Activated naive CD8-positive, alpha-beta T cell treated with anti-CD3 and anti-CD28 coated beads, Interleukin-2, amount 10 ng/mL, durations not matched to agents 7 days and 5 days (primary cell): ENCODE results near the gene BRD4. TPM values are rescaled to one million over a fixed set of nuclear protein-coding genes. Genes with fewer than 3 reads are reported as not detected.

Experiments used
- ATAC-seq: fragments of 150-1000 bp; cut with Tn5 transposase; one replicate; pipeline ENCODE4 v1.10.0; 2021; ENCODE audit warnings: low read depth, moderate library complexity
- POLR2A ChIA-PET: fragments of 350-600 bp; sonication (Branson Sonifier 250); formaldehyde crosslinking; loops from one replicate; lab custom pipeline; 2021; ENCODE audit warnings: antibody characterized with exemption; lab: Charles Lee
- DNase-seq: peaks from one replicate; pipeline ENCODE4 v3.0.0; 2021
- H3K27ac Mint-ChIP-seq: one replicate; pipeline ENCODE4 v1.8.0; 2022; ENCODE audit warnings: mild to moderate bottlenecking, mixed read lengths
- H3K27me3 Mint-ChIP-seq: one replicate; pipeline ENCODE4 v1.8.0; 2022; ENCODE audit warnings: mild to moderate bottlenecking, moderate library complexity, mixed read lengths
- H3K36me3 Mint-ChIP-seq: one replicate; pipeline ENCODE4 v1.8.0; 2021; ENCODE audit warnings: mild to moderate bottlenecking, mixed read lengths
- H3K4me1 Mint-ChIP-seq: one replicate; pipeline ENCODE4 v1.8.0; 2021; ENCODE audit warnings: mixed read lengths
- H3K4me3 Mint-ChIP-seq: one replicate; pipeline ENCODE4 v1.8.0; 2022; ENCODE audit warnings: mild to moderate bottlenecking, moderate library complexity, mixed read lengths
- H3K9me3 Mint-ChIP-seq: one replicate; pipeline ENCODE4 v1.8.0; 2021; ENCODE audit warnings: mixed read lengths
- total RNA-seq, 2 experiments: library from RNA; stranded (reverse); gene quantifications; one replicate each; pipeline ENCODE4 v1.2.3, GENCODE V29; 2021

Gene BRD4
- total RNA-seq, 2 experiments from 2014 or later: 132 to 134 TPM

- H3K27ac Mint-ChIP-seq: no peak overlapping the region
- DNase-seq: no peak
- no peak for ATAC-seq
- H3K9me3 Mint-ChIP-seq: no peaks in the 10 kb centered on the region
- H3K36me3 Mint-ChIP-seq: peaks cover 13% of the 10 kb centered on the region
- POLR2A ChIA-PET: interaction anchor here (0.7 to 1.0 kb wide), 2 partner anchors 72 to 84 kb away, joined by 3 to 8 read pairs; no protein-coding TSS in a partner anchor
- H3K27me3 Mint-ChIP-seq: no peaks in the 10 kb centered on the region
- H3K4me3 Mint-ChIP-seq: no peak overlapping the region
- H3K4me1 Mint-ChIP-seq: no peaks in the 10 kb centered on the region
Measured at GRCh38 chr19:15249972-15250639, 82.2 kb downstream of the BRD4 start.

DNA sequence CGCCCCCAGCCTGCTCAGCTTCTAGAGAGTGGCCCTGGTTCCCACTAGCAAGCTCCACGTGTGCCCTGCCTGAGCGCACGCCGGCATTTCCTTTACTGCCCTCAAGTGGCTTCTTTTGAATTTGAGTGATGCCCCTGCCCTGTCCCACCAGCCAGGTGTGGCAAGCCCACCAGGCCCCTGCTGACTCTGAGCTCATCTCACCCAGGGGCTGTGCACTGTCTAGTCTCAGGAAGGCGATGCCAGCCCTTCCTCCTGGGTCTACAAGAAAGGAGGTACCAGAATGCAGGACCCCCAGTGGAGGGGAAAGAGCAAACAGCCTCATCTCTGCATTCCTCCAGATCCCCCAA, 82.8 kb downstream of the BRD4 start:
- POLR2A ChIA-PET: interaction anchor here (1.0 kb wide), 1 partner anchor 85 kb away, joined by 8 read pairs; no protein-coding TSS in a partner anchor
- Mint-ChIP-seq H3K4me1 (no peaks in the 10 kb centered on the region), H3K36me3 (peaks cover 13% of the 10 kb centered on the region), H3K27me3 (no peaks in the 10 kb centered on the region), H3K27ac (no peak overlapping the region), H3K9me3 (no peaks in the 10 kb centered on the region), H3K4me3 (no peak overlapping the region)
- no peak for DNase-seq
- ATAC-seq: no peak

- H3K9me3 Mint-ChIP-seq: no peaks in the 10 kb centered on the region
- no peaks in the 10 kb centered on the region for H3K4me1 Mint-ChIP-seq
- H3K36me3 Mint-ChIP-seq: peaks cover 13% of the 10 kb centered on the region
- DNase-seq (no peak), ATAC-seq (no peak)
- no peak overlapping the region for H3K27ac Mint-ChIP-seq
- H3K4me3 Mint-ChIP-seq: no peak overlapping the region
- H3K27me3 Mint-ChIP-seq: no peaks in the 10 kb centered on the region
- POLR2A ChIA-PET: interaction anchor here (1.0 kb wide), 1 partner anchor 85 kb away, joined by 8 read pairs; no protein-coding TSS in a partner anchor
Measured at GRCh38 chr19:15248648-15249527, 83.5 kb downstream of the BRD4 start.

DNA sequence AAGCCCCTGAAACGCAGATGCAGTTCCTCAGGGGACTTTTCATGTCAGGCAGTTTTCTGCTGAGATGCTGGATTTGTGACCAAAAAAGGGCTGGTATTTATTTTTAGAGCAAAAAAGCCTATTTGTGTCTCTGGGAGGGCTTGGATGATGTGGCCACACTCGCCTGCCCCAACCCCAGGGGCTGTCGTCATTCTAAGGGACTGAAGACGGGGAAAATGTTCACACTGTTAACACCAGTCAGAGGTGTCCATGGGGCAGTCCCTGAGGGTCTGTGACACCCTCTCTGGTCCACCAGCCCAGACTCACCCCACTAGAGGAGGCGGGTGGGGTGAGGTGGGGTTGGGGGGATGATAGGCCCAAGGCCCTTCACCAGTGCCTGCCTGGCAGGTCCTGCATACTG, 84.2 kb downstream of the BRD4 start:
- ATAC-seq (no peak), DNase-seq (no peak)
- Mint-ChIP-seq H3K4me3 (no peak overlapping the region), H3K9me3 (no peaks in the 10 kb centered on the region), H3K27ac (no peak overlapping the region), H3K36me3 (peaks cover 16% of the 10 kb centered on the region), H3K4me1 (no peaks in the 10 kb centered on the region), H3K27me3 (no peaks in the 10 kb centered on the region)
- POLR2A ChIA-PET: no interaction called here

DNA sequence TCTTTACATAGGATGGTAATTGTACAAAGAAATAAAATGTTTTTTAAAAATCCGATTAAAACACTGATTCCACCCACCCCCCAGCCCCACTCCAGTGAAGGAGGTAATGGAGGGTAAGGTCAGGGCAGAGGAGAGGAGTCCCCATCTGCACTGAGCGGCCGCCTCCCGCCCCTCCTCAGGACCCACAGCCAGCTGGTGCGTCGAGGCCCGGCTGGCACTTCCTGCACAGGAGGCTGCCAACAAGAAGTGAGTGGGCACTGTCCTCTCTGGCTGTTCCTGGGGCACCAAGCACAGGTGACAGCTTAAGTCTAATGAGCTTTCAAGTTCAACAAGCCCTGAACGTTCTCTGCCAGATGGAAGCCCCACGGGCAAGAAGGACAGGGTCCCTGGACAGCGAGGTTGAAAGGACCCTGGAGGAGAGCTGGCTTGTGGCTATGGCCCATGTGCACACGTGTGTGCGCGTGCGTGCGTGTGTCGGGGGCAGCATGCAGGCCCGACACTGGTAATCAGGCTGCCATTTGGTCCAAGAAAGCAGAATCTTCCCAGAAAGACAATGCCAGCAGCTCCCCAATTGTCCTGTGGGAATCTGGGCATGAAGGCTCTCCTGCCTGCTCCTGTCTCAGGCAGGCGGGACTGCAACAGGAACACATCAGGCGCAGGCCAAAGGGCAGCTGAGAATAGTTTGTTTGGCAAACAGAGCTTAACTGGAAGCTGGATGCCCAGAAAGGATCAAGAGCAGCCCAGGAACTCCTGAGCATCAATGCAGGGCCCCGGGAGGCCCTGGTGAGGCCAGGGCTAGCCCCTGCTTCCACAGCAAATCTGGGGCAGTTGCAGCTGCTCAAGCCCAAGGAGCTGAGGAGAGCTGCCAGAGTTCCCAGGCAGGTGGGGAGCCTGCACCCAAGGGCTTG, 85.0 kb downstream of the BRD4 start:
- ATAC-seq (no peak), DNase-seq (no peak)
- no peaks in the 10 kb centered on the region for H3K9me3 Mint-ChIP-seq
- H3K27ac Mint-ChIP-seq: no peak overlapping the region
- peaks cover 12% of the 10 kb centered on the region for H3K36me3 Mint-ChIP-seq
- POLR2A ChIA-PET: no interaction called here
- H3K27me3 Mint-ChIP-seq: no peaks in the 10 kb centered on the region
- H3K4me1 Mint-ChIP-seq: no peaks in the 10 kb centered on the region
- no peak overlapping the region for H3K4me3 Mint-ChIP-seq

- no peak overlapping the region for H3K27ac Mint-ChIP-seq
- ATAC-seq: no peak
- POLR2A ChIA-PET: no interaction called here
Measured at GRCh38 chr19:15246198-15246481, 86.2 kb downstream of the BRD4 start.

DNA sequence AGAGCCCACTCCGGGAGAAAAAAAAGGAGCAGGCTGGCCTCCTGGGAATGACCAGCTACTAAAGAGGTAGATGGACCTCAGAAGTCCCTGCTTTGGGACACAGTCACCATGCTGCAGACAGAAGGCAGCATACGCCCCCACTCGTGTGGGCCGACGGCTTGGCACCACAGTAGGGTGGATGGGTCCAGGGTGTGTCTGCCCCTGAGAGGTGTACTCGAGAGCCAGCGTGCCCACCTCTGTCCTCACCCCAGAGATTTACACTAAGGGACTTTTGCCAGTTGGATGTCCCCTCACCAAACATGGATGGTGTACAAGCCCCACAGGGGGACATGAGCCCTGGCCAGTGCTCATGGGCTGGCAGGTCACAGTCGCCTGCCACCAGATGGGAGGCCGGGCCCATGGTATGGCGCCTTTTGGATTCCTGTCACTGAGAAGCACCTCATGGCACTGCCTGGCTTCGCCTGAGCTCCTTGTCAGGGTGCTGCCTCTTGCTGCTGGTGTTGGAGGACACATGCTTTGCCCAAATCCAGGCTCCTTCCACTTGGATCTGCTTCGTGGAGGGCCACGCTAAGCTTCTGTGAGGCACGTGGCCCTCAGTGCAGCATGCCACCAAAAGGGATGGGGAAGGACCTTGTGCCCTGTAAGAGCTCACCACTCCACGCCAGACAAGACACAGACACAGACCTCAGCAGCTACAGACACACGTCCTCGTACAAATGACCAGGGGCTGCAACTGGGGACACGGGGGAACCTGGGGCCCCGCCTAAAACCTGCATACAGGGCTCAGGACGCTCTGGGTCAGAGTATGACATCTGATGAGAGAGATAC, 86.8 kb downstream of the BRD4 start:
- ATAC-seq (no peak), DNase-seq (no peak)
- peaks cover 11% of the 10 kb centered on the region for H3K36me3 Mint-ChIP-seq
- no peaks in the 10 kb centered on the region for H3K4me1 Mint-ChIP-seq
- POLR2A ChIA-PET: no interaction called here
- no peaks in the 10 kb centered on the region for H3K27me3 Mint-ChIP-seq
- no peaks in the 10 kb centered on the region for H3K9me3 Mint-ChIP-seq
- H3K4me3 Mint-ChIP-seq: no peak overlapping the region
- no peak overlapping the region for H3K27ac Mint-ChIP-seq

More at GRCh38 chr19:15246198-15246481, 86.2 kb downstream of the BRD4 start:
- Mint-ChIP-seq H3K4me1 (no peaks in the 10 kb centered on the region), H3K36me3 (peaks cover 11% of the 10 kb centered on the region), H3K9me3 (no peaks in the 10 kb centered on the region), H3K27me3 (no peaks in the 10 kb centered on the region), H3K4me3 (no peak overlapping the region)
- no peak for DNase-seq

DNA sequence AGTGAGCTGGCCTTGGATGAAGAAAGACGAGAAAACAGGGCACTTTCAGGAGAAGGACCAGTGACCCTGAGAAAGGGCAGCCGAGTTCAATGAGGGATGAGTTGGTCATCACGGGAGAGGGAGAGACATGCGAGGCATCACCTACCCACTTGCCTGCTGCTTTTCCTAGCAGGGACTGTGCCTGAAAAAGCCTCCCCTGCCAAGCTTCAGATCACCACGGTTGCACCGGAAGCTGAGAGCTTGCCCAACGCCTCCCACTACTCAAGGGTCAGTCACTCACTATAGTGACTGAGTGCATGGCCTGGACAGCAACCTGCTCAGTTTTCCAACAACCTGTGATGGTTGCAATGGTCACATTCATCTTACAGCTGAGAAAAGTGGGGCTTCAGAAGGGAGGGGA, 87.5 kb downstream of the BRD4 start:
- no peaks in the 10 kb centered on the region for H3K4me1 Mint-ChIP-seq
- no peak overlapping the region for H3K27ac Mint-ChIP-seq
- DNase-seq: no peak
- no peak for ATAC-seq
- no peaks in the 10 kb centered on the region for H3K9me3 Mint-ChIP-seq
- POLR2A ChIA-PET: no interaction called here
- H3K4me3 Mint-ChIP-seq: no peak overlapping the region
- peaks cover 11% of the 10 kb centered on the region for H3K36me3 Mint-ChIP-seq
- H3K27me3 Mint-ChIP-seq: no peaks in the 10 kb centered on the region

DNA sequence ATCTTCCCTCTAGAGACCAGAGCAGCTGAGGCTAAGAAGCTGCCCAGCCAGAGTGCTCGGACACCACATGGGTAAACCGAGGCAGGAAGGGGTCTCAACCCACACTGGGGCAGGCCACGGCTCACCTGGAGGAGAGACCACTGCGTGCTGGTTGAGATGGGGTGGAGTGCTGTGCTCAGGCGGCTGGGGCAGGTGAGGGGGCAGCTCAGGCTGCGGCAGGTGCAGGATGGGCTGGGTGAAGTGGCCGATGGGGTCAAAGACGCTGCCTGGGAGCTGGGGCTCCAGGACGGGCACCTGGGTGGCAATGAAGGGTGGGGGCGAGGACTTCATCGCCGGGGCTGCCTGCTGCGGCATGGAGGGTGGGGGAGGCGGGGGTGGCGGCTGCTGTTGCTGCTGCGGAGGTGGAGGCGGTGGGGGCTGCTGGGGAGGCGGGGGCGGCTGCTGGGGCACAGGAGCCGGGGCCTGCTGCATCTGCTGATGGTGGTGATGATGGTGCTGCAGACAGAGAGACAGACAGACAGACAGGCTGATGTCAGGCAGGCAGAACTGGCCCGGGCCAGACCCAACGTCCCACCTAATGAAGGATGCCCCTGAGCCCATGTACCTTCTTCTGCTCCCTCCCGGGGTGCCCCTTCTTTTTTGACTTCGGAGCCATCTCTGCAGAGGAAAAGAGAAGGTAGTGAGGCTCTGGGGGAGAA, 88.1 kb downstream of the BRD4 start:
- no peak overlapping the region for H3K4me3 Mint-ChIP-seq
- H3K27me3 Mint-ChIP-seq: no peaks in the 10 kb centered on the region
- no peak for DNase-seq
- H3K4me1 Mint-ChIP-seq: no peaks in the 10 kb centered on the region
- no peak for ATAC-seq
- H3K36me3 Mint-ChIP-seq: peaks cover 11% of the 10 kb centered on the region
- H3K9me3 Mint-ChIP-seq: no peaks in the 10 kb centered on the region
- POLR2A ChIA-PET: no interaction called here
- no peak overlapping the region for H3K27ac Mint-ChIP-seq

DNA sequence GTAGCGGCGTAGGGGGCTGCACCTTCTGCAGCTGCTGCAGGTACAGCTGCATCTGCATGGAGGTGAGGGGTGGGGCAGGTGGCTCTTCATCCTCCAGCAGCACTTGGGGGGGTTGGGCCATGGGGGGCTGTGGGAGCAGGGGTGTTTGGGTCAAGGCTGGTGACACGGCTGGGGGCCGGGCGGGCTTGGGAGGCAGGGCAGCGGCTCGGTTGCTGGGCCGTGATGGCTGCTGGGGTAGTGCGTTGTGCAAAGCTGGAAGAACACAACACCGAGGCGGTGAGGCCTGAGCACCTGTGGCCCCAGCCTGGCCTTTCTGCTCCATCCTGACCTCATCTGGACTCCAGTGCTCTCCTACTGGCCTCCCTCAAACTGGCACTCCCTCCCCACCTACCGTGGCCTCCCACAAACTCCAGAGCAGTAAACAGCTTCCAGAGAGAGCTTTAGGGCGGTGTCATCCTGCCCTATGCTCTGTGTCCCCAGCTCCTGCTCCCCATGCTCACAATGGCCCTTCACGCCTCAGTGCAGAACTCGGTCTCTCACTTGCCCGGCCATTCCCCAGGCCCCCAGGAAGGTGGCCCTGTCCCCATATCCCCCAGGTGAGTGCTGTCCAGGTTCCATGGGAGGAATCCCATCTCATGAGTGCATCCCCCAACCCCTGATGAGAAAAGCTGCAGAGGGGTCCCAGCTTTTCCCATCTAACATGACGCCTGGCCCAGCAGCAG, 88.9 kb downstream of the BRD4 start:
- Mint-ChIP-seq H3K36me3 (peaks cover 9% of the 10 kb centered on the region), H3K27me3 (no peaks in the 10 kb centered on the region), H3K4me1 (no peaks in the 10 kb centered on the region), H3K9me3 (no peaks in the 10 kb centered on the region), H3K27ac (no peak overlapping the region), H3K4me3 (no peak overlapping the region)
- DNase-seq (no peak), ATAC-seq (no peak)
- POLR2A ChIA-PET: no interaction called here

- H3K4me1 Mint-ChIP-seq: no peaks in the 10 kb centered on the region
- H3K4me3 Mint-ChIP-seq: no peak overlapping the region
- no peak for ATAC-seq
- no peak for DNase-seq
- peaks cover 14% of the 10 kb centered on the region for H3K36me3 Mint-ChIP-seq
- no peak overlapping the region for H3K27ac Mint-ChIP-seq
- H3K27me3 Mint-ChIP-seq: no peaks in the 10 kb centered on the region
- POLR2A ChIA-PET: interaction anchor here (0.6 kb wide), 1 partner anchor 223 kb away, joined by 4 read pairs; no protein-coding TSS in a partner anchor
- H3K9me3 Mint-ChIP-seq: no peaks in the 10 kb centered on the region
Measured at GRCh38 chr19:15241259-15241910, 91.0 kb downstream of the BRD4 start.
